ENCODE data around the gene PPP4R1. TPM values are rescaled to one million over a fixed set of nuclear protein-coding genes. Genes with fewer than 3 reads are reported as not detected.
"Not testable (repeated sequence)": the region's sequence is repeated elsewhere in the genome, so short reads cannot be mapped to it uniquely, and the experiment has no call there.

The PPP4R1 gene, protein sequence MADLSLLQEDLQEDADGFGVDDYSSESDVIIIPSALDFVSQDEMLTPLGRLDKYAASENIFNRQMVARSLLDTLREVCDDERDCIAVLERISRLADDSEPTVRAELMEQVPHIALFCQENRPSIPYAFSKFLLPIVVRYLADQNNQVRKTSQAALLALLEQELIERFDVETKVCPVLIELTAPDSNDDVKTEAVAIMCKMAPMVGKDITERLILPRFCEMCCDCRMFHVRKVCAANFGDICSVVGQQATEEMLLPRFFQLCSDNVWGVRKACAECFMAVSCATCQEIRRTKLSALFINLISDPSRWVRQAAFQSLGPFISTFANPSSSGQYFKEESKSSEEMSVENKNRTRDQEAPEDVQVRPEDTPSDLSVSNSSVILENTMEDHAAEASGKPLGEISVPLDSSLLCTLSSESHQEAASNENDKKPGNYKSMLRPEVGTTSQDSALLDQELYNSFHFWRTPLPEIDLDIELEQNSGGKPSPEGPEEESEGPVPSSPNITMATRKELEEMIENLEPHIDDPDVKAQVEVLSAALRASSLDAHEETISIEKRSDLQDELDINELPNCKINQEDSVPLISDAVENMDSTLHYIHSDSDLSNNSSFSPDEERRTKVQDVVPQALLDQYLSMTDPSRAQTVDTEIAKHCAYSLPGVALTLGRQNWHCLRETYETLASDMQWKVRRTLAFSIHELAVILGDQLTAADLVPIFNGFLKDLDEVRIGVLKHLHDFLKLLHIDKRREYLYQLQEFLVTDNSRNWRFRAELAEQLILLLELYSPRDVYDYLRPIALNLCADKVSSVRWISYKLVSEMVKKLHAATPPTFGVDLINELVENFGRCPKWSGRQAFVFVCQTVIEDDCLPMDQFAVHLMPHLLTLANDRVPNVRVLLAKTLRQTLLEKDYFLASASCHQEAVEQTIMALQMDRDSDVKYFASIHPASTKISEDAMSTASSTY
- 76.5 TPM for total RNA-seq

DNA sequence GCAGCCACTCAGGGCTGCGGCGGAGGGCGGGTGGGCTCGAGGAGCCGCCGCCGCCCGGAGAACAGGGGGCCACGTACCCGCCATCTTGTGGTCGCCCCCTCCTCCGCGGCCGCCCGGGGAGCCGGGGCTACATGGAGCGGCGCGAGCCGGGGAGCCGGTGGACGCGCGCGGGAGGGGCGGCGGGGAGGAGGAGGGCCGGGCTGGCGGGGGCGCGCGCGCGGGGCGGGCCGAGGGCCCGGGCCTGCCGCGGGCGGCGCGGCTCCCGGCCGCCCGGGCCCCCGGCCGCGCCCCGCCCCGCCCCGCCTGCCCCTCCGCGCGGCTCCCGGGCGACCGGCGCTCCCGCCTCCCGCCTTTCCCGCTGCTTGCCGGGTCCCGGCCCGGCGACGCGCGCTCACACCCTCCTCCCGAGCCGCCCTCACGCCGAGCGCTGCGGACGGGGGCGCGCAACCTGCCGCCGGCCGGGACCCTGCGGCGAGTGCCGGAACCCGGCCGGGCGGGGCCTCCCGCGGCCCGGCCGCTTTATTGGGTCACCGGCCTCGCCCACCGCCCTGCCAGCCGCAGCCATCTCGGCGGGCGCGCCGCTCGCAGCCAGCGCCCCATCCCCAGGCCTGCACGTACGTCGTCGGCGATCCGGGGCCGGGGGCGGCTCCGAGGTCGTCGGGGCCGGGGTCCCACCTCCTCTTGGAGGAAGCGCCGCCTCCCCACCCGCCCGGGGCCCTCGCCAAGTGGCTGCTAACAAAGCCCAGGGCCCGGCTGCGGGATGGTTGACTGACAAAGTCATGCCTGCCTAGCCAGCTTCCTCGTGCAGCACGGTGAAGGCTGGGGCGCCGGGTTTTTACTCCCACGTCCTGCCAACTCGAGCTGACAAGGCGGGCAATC, at the start of gene PPP4R1:
Gene PPP4R1 (minus strand): TSS at position 159 of the 879 bp plus-strand sequence. CDS start 75 bp downstream, at position 84.
- peak; percentile 66 for DNase-seq (ENCODE audit: low spot score)

DNA sequence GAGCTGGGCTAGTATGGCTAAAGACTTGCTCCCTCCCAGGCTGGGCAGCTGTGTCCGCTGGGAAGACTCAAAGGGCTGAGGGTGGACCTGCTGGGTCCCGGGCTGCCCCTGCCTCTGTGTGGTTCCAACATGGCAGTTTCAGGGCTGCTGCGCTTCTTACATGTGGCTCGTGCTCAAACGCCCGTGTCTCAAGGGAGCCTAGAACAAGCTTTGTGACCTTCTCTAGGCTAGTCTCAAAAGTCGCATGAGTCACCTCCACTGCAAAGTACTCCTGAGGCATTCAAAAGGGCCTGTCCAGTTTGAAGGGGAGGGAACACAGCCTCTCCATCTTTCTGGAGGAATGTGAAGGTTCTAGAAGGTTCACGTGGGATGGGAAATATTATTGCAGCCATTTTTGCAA, 49.0 kb upstream of the PPP4R1 start:
- DNase-seq (ENCODE audit: low spot score): no peak

DNA sequence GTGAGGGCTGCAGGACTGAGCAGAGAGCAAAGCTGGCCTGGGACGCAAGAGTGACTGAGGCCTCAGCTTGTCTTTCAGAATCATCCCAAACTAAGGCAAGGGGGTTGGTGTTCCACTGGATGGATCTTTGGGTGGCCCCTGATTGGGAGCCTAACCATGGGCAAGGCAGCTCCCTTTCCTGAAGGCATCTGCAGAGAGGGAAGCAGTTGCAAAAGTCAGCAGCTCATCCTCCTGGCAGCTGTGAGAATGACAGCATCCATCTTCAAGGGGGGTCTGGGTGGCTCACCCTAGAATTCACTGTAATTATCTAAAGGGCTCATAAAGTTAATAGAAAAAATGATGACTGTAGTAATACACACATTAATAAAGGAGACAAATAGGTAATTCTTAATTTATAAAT, 47.2 kb upstream of the PPP4R1 start:
- DNase-seq (ENCODE audit: low spot score): no peak

DNA sequence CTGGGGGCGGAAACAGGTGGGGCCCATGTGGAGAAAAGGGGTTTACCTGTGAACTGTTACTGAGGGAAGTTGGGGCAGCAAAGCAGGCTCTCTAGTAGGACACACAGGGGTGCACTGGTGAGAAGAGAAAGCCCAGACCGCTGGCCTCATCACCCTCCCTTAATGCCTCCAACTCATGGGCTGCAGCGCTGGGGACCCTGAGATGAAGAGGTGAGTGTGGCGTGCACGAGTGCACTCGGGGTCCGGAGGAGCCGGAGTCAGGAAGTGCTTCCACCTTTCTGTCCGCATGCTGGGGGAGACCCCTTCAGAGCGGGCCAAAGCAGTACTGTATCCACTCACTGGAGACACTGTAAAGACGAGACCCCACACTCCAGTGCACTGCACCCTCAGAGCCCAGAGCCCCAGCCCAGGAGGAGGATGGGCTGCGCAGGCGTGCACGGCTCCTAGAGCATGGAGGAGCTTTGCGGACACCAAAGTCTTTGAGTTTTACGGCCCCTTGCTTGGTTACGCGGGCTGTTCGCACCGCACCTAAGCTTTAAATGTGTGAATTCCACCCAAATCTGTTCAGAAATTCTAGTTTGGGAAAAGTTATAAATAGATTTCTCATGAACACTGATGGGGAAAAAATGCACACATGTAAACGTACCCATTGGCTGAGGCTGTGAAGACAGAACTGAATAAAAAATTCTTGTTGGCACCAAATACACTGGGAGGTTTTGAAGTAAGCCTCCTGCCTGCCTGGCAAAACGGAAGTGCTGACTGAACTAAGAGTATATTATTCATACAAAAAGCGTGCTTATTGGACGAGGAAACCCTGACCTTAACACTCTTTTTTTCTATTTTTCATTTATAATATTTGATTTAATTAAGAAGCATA, 45.4 kb upstream of the PPP4R1 start:
- DNase-seq (ENCODE audit: low spot score): no peak

DNA sequence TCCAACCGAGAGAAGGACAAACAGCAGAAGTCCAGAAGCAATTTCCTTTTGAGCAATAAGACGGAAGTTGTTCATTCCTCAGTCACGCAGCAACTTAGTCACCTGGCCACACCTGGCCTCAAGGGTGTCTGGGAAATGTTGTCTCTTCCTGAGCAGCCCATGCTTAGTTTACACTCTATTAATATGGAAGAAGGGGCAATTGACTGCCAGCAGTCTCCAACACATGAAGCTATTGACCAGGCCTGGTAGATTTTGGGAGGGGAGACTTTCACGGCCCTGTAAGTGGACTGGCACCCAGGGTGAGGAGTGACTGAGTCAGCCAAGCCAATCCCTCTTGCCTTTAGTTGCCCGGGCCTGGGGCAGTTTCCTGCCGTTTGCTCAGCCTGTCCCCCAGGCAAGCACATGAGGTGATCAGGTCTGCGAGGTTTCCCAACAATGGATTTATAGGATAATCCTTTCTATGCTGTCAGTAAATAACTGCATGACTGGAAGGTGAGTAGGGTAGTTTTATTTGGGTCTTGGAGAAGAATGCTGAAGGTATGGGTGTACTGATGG, 43.8 kb upstream of the PPP4R1 start:
- no peak for DNase-seq (ENCODE audit: low spot score)

DNA sequence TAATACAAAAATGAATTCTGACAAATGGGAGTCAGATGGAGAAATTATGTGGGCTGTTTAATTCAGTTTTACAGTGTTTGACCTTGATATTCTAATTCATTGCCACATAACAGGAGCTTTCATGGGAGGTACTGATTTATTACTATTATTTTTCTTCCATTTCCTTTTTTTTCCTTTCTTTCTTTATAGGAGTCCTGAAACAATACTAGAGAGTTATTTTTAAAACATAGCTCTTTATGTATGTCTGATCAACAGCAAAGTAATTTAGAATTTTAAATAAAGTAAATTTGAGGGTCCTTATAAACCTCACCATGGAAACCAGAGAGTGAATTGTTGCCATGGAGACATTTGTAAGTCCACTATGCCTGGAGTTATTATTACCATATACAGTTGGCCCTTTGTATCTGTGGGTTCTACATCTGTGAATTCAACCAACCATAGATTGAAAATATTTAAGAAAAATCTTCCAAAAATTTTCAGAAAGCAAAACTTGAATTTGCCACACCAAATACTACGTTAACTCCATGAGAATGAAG, 40.9 kb upstream of the PPP4R1 start:
- no peak for DNase-seq (ENCODE audit: low spot score)

DNA sequence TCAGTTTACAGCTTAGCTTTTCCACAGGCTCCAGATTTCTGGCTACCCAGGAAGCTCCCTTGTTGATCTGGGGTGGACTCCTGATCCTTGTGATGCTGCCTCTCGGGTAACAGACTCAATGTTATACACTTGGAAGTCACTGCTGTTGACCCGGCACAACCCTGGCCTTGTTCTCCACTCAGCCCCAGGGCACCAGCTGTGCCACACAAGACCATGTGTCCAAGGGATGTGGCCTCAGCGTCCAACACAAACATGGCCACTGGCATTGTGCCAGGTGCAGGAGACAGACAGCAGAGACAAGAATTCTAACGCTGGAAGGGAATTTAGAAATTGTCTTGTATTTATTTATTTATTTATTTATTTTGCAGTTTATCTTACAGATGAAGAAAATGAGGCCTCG, 39.0 kb upstream of the PPP4R1 start:
- DNase-seq (ENCODE audit: low spot score): no peak

DNA sequence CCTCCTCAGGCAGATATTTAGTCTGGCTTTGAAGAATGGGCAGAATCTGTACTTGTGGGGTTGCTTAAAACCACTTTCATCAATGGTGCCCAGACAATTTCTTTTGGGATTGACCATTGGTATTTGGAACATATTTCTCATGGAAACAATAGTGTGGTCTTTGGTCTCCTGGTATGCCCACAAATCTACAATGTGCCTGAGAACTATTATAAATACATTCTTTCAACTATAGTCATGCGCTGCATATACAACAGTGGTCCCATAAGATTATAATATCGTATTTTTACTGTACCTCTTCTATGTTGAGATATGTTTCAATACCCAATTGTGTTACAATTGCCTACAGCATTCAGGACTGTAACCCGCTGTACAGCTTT, 34.8 kb upstream of the PPP4R1 start:
- no peak for DNase-seq (ENCODE audit: low spot score)

DNA sequence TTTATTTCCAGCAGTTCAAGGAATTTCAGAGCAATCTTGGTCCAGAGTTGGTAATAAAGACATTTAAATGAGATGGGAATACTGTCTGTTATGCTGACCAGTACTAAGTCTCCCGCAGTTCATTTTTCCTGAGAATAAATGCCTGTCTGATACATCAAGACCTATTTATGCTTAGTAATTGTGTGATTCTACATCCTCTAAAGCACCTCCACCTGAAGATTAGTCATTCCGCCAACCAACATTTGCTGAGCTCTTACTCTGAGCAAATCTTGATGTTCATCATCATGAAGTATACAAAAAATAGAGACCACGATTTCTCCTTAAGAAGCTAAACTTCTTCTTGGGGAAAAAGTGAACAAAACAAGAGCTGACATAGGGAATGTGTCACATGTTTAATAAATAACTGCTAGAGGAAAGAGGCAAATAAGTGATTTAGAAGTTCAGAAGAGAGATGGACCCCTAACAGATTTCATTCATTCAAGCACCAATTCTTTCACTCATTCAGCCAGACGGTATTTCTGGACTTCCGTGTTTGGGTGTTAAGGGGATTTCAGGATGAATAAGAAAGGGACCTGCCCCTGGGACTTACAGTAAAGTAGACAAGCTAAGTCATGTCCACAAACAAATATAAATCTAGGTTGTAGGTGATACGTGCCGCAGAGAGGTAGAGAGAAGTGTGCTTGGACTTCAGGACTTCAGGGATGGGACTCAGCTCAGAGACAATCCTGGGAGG, 34.2 kb upstream of the PPP4R1 start:
- DNase-seq (ENCODE audit: low spot score): no peak

DNA sequence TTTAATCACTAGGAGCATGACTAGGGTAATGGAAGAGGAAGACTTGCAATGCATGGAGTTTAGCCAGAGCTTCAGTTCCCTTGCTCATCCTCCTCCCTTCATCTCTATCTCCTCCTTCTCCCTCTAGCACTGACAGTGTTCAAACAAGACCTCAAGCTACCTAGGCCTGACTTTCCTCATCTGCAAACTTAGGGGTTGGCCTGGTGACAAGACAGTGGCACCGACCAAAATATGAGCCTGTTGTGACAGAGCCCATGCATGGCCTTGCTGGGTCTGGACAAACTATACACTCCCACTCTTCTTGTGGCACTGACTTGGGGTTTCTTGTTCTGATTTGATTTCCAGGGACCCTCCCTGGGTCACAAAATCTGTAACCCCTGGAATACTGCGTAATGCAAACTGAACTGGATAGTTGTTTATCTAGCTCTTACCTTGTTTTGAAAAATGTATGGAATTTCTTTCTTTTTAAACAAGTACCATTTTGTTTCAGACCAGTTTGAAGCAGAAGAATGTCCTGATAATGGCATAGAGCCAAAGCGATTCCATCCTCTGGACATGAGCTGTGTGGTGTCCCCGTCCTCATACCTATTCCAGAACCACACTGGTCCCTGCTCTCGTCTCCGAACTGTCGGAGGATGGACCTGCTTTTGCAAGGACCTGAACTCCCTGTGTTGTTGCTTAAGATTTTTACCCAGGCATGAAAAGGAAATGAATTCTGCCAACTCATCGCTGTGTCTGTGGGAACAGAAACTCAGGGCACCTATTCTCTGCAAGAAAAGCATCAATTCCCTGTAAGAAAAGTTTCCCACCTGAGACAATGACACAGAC, 33.4 kb upstream of the PPP4R1 start:
- no peak for DNase-seq (ENCODE audit: low spot score)

DNA sequence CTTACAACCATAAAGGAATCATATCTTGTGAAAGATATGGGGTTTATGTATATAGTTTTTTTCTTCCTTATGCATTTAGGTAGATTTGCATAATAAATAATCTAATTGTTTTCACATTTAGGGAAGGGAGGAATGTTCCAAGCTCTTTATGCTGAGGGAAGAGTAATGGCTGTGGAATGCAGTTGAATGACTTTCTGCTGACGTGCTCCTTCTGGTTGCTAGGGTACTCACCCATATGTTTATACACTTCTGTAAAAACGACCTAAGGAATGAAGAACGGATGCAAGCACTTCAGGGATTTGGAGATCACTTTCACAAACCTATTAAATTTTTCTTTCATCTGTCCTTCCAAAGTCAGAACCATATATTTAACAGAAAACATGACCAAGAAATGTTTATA, 29.2 kb upstream of the PPP4R1 start:
- DNase-seq (ENCODE audit: low spot score): peak; percentile 34

DNA sequence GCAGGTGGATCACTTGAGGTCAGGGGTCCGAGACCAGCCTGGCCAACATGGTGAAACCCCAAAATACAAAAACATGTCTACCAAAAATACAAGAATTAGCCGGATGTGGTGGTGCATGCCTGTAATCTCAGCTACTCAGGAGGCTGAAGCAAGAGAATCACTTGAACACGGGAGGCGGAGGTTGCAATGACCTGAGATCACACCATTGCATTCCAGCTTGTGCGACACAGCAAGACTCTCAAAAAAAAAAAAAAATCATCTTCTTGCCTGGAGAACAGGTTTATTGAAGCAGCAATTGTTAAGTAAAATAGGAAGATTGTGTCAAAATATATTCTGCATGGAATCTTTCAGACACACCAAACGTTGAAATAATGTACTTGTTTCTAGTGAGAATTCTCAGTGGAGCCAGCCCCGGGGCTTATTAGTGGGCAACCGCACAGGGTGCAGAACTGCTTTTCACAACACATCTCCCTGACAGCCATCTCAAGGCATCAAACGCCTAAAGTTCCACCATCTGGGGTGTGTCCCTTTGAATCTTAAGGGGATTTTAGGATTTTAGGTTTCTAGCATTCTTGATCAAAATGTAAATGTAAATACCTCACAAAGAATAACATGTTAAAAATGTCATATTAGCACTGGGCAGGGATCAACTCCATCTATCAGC, 28.6 kb upstream of the PPP4R1 start:
- no peak for DNase-seq (ENCODE audit: low spot score)

DNA sequence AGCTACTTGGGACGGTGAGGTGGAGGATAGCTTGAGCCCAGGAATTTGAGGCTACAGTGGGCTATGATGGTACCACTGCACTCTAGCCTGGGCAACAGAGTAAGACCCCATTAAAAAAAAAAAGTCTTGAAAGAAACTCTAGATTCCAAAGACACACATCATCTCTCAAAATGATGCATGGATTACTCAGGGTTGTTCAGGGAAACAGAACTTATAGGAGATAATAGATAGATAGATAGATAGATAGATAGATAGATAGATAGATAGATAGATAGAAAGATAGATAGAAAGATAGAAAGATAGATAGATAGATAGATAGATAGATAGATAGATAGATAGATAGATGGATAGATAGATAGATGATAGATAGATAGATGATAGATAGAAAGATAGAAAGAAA, 26.7 kb upstream of the PPP4R1 start:
- not testable (repeated sequence) for DNase-seq (ENCODE audit: low spot score)

DNA sequence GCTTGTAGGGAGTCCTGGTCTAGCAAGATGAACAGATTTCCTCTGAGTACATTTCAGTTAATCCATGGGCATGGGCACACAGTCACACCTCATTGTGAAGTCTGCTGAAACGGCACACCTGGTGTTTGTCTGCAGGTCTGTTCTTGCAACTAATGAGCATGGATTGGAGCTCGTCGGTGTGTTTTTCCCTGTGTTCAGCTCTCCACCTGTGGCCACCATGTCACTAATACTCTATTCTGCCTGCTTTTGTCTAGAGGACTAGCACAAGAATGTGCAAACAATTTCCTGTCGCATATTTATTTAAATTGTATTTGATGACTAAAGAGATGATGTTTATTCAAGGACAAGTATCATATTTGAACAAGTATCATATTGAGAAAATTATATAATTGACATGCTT, 24.5 kb upstream of the PPP4R1 start:
- DNase-seq (ENCODE audit: low spot score): no peak

DNA sequence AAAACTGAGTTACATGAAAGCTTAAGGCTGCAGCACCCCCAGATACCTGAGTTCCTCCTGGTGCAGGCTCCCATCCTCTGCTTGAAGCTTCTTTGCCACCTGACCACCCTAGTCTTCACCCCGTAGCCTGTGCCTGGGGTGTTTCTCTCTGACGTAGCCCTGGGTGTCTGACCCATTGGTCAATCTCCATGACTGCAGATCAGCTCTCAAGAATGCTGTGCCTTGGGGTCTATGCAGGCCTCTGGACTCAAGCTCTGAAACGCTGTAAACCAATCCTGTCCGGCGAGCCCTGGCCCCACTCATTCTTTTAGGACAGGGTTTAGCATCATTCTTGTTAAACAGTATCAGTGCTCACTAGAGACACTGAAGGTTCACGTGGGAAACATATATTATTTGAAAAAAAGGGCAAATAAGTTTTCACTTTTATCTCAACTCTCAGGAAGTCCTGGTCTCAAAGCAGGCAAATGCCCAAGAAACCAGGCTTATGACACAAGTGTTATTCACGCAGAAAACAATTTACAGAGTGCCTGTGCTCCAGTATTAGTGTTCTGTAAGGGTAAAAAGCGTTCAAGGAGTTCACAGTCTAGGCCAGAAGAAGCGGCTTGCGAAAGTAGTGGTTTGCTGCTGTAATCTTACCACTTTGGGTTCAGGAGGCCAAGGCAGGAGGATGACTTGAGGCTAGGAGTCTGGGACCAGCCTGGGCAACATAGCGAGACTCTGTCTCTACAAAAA, 22.8 kb upstream of the PPP4R1 start:
- no peak for DNase-seq (ENCODE audit: low spot score)

DNA sequence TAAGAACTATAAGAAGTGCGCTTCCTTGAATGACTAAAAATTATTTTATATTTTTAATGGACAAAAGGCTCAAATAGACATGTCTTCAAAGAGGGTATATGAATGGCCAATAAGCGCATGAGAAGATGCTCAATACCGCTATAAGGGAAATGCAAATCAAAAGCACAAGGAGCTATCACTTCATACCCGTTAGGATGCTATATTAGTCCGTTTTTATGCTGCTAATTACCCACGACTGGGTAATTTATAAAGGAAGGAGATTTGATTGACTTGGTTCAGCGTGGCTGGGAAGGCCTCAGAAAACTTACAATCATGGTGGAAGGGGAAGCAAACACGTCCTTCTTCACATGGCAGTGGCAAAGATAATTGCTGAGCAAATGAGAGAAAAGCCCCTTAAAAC, 20.5 kb upstream of the PPP4R1 start:
- DNase-seq (ENCODE audit: low spot score): no peak

DNA sequence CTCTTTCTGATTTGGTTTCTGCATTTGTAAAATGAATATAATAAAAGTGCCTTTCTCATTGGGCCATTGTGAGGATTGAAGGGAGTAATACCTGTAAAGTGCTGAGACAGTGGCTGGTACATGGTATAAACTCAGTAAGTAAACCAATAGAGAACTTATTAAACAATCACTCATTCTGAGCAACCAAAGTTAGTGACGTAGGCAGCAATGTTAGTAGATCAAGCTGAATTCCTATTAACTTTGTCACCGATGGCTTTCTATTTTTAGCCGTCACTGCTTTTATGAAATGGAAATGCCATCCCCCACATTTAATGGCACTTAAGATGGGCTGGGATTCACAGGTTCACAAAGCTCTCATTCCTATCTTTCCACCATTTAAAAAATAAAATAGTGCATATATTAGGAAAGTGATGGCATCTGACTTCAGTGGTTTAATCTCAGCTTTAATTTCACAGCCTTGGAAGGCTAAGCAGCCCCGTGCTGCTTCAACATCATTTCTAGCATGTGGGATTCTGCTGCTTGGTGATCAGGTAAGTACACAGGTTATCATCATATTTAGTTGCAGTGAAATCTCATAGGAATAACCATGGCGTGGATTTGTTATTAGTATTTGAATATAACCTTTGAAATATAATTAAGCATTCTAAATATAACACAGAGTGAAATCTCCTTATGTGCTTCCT, 17.6 kb upstream of the PPP4R1 start:
- DNase-seq (ENCODE audit: low spot score): no peak
